Cardiac muscle cell (in vitro differentiated cells and primary cell): ENCODE measurements around the gene RNU6-1. TPM values are rescaled to one million over a fixed set of nuclear protein-coding genes. Genes with fewer than 3 reads are reported as not detected.

Experiments used
- DNase-seq, 2 donors: peaks; one replicate each; pipeline versions ENCODE4 v3.0.0 to v3.0.0-alpha.2; 2010 to 2017; ENCODE audit warnings: low read depth in 1 of 2, low spot score in 1 of 2
- H3K27ac ChIP-seq: fragments of 200-600 bp; sonication (generic); 2 replicates; pipeline ENCODE4 v1.5.1; 2016
- H3K27me3 ChIP-seq: fragments of 200-600 bp; sonication (generic); 2 replicates; pipeline ENCODE4 v1.6.0; 2016; ENCODE audit warnings: control low read depth
- H3K36me3 ChIP-seq: fragments of 200-600 bp; sonication (generic); 2 replicates; pipeline ENCODE4 v1.5.1; 2016; ENCODE audit warnings: control low read depth
- H3K4me1 ChIP-seq: fragments of 200-600 bp; sonication (generic); 2 replicates; pipeline ENCODE4 v1.8.1; 2017; ENCODE audit warnings: low read depth, mild to moderate bottlenecking, mixed run types
- H3K4me3 ChIP-seq: fragments of 200-600 bp; sonication (generic); 2 replicates; pipeline ENCODE4 v1.5.1; 2016; ENCODE audit warnings: mild to moderate bottlenecking
- H3K9me3 ChIP-seq: fragments of 200-600 bp; sonication (generic); 2 replicates; pipeline ENCODE4 v1.5.1; 2017; ENCODE audit warnings: low read depth, mild to moderate bottlenecking, control low read depth
- polyA plus RNA-seq: library from polyadenylated mRNA; unstranded; fragments of >200 nt; fragmentation: Nextera tagmentation; extraction: Ambion mirVana; gene quantifications from 2 replicates; pipeline ENCODE4 v1.2.1, GENCODE V29; 2016
- total RNA-seq: library from RNA; depleted of rRNA; stranded (reverse); fragments of >200 nt; gene quantifications from 2 replicates; pipeline ENCODE4 v1.2.3, GENCODE V29; 2016
- TF ChIP-seq, protein P1 (sequence below): IDR thresholded peaks from 2 replicates; pipeline ENCODE4 v1.5.1; 2012; ENCODE audit warnings: low read depth, mild to moderate bottlenecking, low read length

The RNU6-1 gene
- not detected in 2 replicates for total RNA-seq
- polyA plus RNA-seq = not detected in 2 replicates

DNA sequence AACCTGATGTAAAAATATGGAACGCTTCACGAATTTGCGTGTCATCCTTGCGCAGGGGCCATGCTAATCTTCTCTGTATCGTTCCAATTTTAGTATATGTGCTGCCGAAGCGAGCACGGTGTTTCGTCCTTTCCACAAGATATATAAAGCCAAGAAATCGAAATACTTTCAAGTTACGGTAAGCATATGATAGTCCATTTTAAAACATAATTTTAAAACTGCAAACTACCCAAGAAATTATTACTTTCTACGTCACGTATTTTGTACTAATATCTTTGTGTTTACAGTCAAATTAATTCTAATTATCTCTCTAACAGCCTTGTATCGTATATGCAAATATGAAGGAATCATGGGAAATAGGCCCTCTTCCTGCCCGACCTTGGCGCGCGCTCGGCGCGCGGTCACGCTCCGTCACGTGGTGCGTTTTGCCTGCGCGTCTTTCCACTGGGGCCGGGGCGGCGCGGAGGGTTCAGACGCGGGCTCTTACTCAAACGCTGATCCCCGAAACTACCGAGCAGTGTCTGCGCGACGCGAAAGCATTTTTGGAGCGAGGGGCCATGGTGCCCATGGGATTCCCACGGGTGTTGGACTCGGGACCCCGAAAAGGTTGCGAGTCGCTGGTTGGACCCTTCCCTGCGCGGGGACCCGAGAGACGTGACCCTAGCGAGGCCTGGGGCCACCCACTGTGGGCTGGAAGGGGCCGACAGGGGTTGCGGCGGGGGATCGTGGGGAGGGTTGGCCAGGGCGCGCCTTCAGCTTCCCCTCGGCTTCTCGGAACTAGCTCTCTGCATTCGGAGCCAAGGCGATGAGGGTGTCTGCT lies at the start of gene RNU6-1:
Gene RNU6-1, minus strand, starts transcription at position 117 of the 820 bp plus-strand sequence.
- peaks cover 39% of the 10 kb centered on the region for H3K27me3 ChIP-seq
- DNase-seq = peak; percentile 92 to 95
- H3K9me3 ChIP-seq = no peaks in the 10 kb centered on the region
- H3K27ac ChIP-seq = peak within 1 kb of the TSS; percentile 90
- peaks cover 27% of the 10 kb centered on the region for H3K4me1 ChIP-seq
- H3K36me3 ChIP-seq = no peaks in the 10 kb centered on the region
- TF ChIP-seq, protein P1, sequence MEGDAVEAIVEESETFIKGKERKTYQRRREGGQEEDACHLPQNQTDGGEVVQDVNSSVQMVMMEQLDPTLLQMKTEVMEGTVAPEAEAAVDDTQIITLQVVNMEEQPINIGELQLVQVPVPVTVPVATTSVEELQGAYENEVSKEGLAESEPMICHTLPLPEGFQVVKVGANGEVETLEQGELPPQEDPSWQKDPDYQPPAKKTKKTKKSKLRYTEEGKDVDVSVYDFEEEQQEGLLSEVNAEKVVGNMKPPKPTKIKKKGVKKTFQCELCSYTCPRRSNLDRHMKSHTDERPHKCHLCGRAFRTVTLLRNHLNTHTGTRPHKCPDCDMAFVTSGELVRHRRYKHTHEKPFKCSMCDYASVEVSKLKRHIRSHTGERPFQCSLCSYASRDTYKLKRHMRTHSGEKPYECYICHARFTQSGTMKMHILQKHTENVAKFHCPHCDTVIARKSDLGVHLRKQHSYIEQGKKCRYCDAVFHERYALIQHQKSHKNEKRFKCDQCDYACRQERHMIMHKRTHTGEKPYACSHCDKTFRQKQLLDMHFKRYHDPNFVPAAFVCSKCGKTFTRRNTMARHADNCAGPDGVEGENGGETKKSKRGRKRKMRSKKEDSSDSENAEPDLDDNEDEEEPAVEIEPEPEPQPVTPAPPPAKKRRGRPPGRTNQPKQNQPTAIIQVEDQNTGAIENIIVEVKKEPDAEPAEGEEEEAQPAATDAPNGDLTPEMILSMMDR = no peak
- H3K4me3 ChIP-seq = peak within 1 kb of the TSS; percentile 96

DNA sequence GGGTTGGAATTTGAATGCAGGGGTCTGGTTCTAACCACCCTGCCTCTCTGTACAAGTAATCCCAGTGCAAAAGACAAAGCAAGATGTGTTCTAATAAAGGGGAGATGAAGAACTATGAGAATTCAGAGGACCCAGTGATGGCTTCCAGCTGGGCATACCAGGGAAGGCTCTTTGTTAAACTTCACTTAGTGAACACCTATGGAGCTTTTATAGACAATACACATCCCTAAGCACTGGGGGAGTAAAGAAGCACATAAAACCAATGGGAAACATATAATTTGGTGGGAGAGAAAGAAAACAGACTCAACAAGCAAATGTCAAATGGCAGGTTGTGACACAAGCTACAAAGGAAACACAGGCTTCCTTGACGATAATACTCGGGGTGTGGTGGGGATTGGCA lies 47.9 kb upstream of the RNU6-1 start:
- H3K36me3 ChIP-seq = no peaks in the 10 kb centered on the region
- H3K4me1 ChIP-seq = peaks cover 4% of the 10 kb centered on the region
- H3K9me3 ChIP-seq = no peaks in the 10 kb centered on the region
- DNase-seq = no peak
- TF ChIP-seq, protein P1 = no peak
- no peak overlapping the region for H3K27ac ChIP-seq
- H3K4me3 ChIP-seq = no peak overlapping the region
- no peaks in the 10 kb centered on the region for H3K27me3 ChIP-seq

DNA sequence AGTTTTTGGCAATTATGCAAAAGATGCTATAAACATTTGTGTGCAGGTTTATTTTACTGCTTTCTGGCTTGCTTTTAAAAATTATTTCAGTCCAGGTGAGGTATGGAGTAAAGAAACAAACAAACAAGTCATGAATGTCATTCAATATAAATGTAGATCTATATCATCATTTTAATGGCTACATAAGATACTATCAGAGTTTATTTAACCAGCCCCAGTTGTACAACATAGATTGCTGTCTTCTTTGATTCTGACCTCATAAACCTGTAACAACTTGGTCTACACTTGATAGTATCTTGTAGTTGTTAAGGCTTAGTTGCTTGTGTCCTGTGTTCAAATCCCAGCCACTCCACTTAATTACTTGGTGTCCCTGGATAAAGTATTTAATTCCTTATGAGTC lies 46.0 kb upstream of the RNU6-1 start:
- H3K27ac ChIP-seq = no peak overlapping the region
- no peaks in the 10 kb centered on the region for H3K9me3 ChIP-seq
- H3K4me3 ChIP-seq = no peak overlapping the region
- TF ChIP-seq, protein P1 = no peak
- peaks cover 4% of the 10 kb centered on the region for H3K4me1 ChIP-seq
- DNase-seq = no peak
- no peaks in the 10 kb centered on the region for H3K27me3 ChIP-seq
- H3K36me3 ChIP-seq = no peaks in the 10 kb centered on the region

DNA sequence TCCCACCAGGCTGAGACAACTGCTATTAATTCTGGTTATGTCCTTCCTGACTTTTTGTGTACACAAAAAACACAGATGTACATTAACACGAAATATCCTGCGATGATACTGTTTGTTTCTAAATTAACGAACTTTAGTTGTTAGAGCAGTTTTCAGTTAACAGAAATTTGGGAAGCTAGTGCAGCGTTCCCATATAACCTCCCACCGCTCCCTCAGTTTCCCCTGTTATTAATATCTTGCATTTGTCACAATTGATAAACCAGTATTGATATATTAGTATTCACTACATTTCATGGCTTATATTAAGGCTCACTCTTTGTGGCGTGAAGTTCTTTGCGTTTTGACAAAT lies 45.3 kb upstream of the RNU6-1 start:
- no peak for DNase-seq
- Histone ChIP-seq H3K4me1 (peaks cover 4% of the 10 kb centered on the region), H3K27me3 (no peaks in the 10 kb centered on the region), H3K36me3 (no peaks in the 10 kb centered on the region), H3K27ac (peak overlapping the region; percentile 71), H3K9me3 (no peaks in the 10 kb centered on the region), H3K4me3 (peak overlapping the region; percentile 26)
- TF ChIP-seq, protein P1 = no peak

DNA sequence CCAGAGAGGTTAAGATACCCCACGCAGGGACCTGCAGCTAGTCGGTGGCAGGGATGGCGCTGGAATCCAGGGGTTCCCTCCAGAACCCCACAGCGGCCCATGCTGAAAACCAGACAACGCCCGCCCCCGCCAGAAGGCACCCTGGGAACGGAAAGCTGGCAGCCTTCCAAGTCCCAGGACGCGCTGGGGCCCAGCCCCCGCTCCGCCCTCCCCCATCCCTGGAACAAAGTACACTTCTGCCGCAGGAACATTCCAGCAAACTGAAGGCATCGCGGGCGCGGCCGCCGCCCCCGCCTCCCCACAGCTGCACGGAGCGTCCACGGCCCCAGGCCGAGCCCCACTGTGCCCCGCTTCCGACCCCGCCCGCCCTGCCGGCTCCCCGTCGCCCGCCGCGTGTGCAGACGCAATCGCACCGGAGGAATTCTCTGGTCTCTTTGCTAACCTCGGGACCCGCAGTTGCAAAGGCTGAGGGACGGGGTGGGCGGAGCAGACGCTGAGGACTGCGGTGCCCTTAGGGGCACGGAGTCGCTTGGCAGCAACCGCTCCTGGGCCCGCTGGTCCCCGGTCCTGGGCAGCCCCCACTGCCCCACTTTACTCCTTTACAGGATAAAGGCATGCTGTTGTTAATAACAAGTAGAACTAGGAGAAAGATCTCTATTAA lies 44.8 kb upstream of the RNU6-1 start:
- H3K27ac ChIP-seq = peak overlapping the region; percentile 71
- TF ChIP-seq, protein P1 = no peak

More for the DNA sequence above, 44.8 kb upstream of the RNU6-1 start:
- Histone ChIP-seq H3K4me3 (peak overlapping the region; percentile 26), H3K27me3 (no peaks in the 10 kb centered on the region), H3K4me1 (peaks cover 4% of the 10 kb centered on the region), H3K9me3 (no peaks in the 10 kb centered on the region), H3K36me3 (no peaks in the 10 kb centered on the region)
- DNase-seq = peak; percentile 88 to 92
